GM19395 (cell line): Measurements from ENCODE around the gene STXBP3.
"Not testable (repeated sequence)": the region's sequence is repeated elsewhere in the genome, so short reads cannot be mapped to it uniquely, and the experiment has no call there.

Experiments
- ATAC-seq: cut with Tn5 transposase; IDR thresholded peaks from one replicate; pipeline ENCODE4 v1.9.1; 2021; ENCODE audit warnings: mild to moderate bottlenecking, moderate library complexity; ENCODE audit not compliant: unreplicated experiment

STXBP3 gene

GRCh38 chr1:108746382-108747170, at the start of gene STXBP3:
Gene STXBP3, plus strand, starts transcription at chr1:108746674. Its CDS starts 64 bp downstream, at chr1:108746738.
- ATAC-seq = peak; percentile 94

GRCh38 chr1:108699375-108700332, 46.8 kb upstream of the STXBP3 start:
- ATAC-seq = no peak

GRCh38 chr1:108701176-108701849, 45.2 kb upstream of the STXBP3 start:
- no peak for ATAC-seq

GRCh38 chr1:108702109-108702508, 44.4 kb upstream of the STXBP3 start:
- ATAC-seq = not testable (repeated sequence)

GRCh38 chr1:108703939-108704338, 42.5 kb upstream of the STXBP3 start:
- ATAC-seq = no peak

GRCh38 chr1:108704496-108704895, 42.0 kb upstream of the STXBP3 start:
- ATAC-seq = no peak

GRCh38 chr1:108706643-108707042, 39.8 kb upstream of the STXBP3 start:
- no peak for ATAC-seq

- peak; percentile 57 for ATAC-seq
Observed at GRCh38 chr1:108708691-108709660, 37.5 kb upstream of the STXBP3 start.

GRCh38 chr1:108712606-108713150, 33.8 kb upstream of the STXBP3 start, which contains the start of gene FNDC7:
Gene FNDC7, plus strand, starts transcription at chr1:108712908. Its CDS starts 26 bp downstream, at chr1:108712934.
- ATAC-seq = no peak

- no peak for ATAC-seq
Observed at GRCh38 chr1:108715932-108716331, 30.5 kb upstream of the STXBP3 start.

- ATAC-seq = no peak
Observed at GRCh38 chr1:108716437-108717230, 29.8 kb upstream of the STXBP3 start.

GRCh38 chr1:108717774-108718316, 28.6 kb upstream of the STXBP3 start:
- ATAC-seq = no peak

GRCh38 chr1:108718927-108719655, 27.4 kb upstream of the STXBP3 start:
- no peak for ATAC-seq

- no peak for ATAC-seq
Observed at GRCh38 chr1:108719656-108720435, 26.6 kb upstream of the STXBP3 start.

- ATAC-seq = no peak
Observed at GRCh38 chr1:108722292-108722691, 24.2 kb upstream of the STXBP3 start.

GRCh38 chr1:108725906-108726305, 20.6 kb upstream of the STXBP3 start:
- ATAC-seq = no peak

GRCh38 chr1:108728327-108728923, 18.0 kb upstream of the STXBP3 start:
- no peak for ATAC-seq
